Fibroblast of skin of scalp (primary cell): Measurements from ENCODE around the gene UAP1L1.

Experiments used
- DNase-seq: peaks from one replicate; pipeline ENCODE4 v3.0.0-alpha.2; 2013

Gene UAP1L1

DNA sequence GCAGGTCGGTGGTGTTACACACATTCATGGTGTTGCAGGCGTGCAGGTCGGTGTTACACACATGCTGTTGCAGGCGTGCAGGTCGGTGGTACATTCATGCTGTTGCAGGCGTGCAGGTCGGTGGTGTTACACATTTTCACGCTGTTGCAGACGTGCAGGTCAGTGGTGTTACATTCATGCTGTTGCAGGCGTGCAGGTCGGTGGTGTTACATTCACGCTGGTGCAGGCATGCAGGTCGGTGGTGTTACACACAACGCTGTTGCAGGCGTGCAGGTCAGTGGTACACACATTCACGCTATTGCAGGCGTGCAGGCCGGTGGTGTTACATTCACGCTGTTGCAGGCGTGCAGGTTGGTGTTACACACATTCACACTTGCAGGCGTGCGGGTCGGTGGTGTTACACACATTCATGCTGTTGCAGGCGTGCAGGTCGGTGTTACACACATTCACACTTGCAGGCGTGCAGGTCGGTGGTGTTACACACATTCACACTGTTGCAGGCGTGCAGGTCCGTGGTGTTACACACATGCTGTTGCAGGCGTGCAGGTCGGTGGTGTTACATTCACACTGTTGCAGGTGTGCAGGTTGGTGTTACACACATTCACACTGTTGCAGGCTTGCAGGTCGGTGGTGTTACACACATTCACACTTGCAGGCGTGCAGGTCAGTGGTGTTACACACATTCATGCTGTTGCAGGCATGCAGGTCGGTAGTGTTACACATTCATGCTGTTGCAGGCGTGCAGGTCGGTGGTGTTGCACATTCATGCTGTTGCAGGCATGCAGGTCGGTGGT lies 26.1 kb downstream of the UAP1L1 start:
- DNase-seq: no peak

DNA sequence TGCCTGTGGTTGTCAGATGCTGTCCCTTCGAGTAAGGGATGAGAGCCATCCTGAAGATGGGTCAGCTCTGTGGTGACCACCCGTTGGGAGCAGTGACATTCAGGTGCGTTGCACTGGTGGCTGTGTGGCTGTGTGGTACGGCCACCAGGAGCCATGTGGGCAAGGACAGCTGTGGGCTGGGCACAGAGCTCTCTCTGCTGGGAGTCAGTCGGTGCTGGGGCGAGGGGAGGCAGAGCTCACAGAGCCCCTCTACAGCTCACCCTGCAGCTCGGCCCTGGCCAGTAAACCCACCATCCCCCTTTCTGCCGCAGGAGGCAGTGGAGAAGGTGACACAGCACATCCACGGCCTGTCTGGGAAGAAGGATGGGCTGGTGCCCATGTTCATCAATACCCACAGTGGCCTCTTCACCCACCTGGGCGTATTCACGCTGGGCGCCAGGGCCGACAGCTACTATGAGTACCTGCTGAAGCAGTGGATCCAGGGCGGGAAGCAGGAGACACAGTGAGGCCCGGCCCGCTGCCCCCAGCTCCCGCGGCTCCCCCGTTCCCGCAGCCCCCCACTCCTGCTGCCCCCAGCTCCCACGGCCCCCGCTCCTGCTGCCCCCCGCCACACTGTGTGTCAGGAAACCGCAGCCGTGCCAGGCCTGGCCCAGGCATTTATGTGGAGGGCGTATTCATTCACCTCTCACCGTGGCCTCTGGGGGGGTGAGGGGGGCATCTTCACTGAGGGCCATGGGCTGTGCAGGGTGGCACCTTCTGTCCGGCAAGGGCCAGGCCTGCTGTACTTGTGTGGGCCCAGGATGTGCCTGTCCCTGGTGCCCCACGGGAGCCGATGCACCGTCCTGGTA lies 28.7 kb downstream of the UAP1L1 start:
- DNase-seq: no peak

DNA sequence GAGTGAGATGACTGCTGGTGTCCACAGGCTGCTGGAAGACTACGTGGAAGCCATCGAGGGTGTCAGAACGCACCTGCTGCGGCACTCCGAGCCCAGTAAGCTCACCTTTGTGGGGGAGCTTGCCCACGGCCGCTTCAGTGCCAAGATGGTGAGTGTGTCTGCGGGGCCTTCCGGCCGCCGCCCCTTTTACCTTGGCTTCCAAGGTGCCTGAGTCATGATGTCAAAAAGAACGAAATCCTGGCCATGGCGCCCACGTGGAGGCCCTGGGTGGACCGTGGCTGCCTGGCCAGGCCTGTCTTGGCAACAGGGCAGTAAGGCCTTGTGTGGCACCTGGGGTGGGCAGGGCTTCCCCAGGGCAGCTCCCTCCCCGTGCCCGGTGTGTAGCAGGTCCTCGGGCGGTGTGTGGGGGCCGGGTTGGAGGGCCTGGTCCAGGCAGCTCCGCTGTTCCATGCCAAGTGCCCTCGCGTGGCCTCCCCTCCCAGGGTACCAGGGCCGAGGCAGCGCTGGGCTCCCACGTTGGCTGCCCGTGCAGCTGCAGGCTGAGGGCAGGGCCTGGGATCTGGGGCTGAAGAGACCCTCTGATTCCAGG lies 29.4 kb downstream of the UAP1L1 start:
- DNase-seq: no peak

DNA sequence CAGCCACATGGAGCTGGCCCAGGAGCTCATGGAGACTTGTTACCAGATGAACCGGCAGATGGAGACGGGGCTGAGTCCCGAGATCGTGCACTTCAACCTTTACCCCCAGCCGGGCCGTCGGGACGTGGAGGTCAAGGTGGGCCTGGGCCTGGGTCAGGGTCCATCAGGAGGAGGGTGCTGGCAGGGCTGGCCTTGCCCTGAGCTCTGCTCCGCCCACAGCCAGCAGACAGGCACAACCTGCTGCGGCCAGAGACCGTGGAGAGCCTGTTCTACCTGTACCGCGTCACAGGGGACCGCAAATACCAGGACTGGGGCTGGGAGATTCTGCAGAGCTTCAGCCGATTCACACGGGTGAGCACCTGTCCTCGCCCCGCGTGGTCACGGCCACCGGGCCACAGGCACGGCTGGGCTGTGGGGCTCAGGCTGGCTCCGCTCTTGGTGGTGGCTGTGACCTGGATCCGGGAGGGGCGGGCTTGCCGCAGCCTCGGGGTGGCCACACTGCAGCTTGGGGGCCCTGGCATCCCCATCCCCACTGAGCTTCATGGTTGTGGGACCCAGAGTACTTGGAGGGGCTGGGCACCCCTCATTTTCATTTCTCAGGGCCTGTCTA lies 30.1 kb downstream of the UAP1L1 start:
- no peak for DNase-seq

DNA sequence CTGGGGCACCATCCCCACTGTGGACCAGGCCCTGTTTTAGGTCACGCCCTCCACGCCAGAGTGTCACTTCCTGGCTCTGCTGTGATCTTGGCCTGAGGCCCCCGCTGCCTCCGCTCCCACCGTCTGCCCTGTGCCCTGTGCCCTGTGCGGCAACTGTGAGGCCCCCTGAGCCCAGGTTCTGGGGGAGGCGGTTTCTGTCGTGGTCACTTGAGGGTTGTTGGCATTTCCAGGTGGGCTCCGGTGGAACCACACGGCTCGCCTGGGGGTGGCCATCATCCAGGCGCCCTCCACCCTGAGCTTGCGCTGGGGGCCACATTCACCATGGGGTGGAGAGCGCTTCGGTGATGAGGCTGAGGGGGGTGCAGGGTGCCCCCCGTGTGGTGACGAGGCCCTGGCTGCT lies 30.7 kb downstream of the UAP1L1 start:
- no peak for DNase-seq

DNA sequence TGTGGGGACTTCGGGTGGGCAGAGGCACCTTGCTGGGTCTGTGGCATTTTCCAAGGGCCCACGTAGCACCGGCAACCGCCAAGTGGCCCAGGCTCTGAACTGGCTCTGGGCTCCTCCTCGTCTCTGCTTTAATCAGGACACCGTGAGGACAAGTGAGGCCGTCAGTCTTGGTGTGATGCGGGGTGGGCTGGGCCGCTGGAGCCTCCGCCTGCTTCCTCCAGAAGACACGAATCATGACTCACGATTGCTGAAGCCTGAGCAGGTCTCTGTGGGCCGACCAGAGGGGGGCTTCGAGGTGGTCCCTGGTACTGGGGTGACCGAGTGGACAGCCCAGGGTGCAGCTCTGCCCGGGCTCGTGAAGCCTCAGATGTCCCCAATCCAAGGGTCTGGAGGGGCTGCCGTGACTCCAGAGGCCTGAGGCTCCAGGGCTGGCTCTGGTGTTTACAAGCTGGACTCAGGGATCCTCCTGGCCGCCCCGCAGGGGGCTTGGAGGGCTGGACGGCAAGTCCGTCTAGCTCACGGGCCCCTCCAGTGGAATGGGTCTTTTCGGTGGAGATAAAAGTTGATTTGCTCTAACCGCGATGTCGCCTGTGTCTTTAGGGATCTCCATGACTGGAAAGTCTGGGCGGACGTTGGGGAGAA lies 31.4 kb downstream of the UAP1L1 start:
- no peak for DNase-seq

DNA sequence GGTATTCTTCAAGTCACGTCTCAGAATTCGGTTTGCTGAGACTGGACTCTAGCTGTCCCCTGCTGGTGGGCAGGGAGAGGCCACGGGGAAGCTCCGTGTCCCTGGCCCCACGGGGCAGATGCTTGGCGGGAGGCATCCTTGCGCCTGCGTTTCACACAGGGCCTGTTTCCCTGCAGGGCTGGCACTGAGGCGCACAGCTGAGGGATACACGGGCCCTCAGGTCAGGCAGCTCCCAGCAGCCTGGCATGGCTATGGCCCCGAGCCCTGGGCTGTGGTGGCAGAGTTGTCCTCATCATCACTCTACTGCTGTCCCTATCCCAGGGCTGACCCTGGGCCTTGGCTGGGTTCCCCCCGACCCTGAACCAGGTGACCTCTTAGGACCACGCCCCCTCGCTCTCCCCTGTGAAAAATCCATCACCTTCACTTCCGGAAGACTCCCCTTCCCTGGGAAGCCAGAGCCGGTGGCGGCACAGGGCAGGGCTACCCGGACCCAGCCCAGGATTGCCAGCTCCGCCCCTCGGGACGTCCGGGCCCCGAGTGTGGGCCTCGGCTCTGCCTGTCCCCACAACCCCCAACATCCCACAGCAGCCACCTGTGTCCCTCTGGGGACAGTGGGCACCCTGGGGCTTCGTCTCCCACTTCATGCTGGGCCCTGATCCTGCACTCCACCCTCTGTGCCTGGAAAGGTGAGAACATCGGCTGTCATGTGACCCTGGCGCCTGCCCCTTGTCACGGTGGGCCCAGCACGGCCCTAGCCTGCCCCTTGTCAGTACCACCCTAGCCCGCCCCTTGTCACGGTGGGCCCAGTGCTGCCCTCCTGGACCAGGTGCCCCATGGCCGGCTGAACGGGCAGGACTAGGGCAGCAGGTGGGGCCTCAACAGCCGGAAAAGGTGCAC lies 32.2 kb downstream of the UAP1L1 start:
- no peak for DNase-seq

DNA sequence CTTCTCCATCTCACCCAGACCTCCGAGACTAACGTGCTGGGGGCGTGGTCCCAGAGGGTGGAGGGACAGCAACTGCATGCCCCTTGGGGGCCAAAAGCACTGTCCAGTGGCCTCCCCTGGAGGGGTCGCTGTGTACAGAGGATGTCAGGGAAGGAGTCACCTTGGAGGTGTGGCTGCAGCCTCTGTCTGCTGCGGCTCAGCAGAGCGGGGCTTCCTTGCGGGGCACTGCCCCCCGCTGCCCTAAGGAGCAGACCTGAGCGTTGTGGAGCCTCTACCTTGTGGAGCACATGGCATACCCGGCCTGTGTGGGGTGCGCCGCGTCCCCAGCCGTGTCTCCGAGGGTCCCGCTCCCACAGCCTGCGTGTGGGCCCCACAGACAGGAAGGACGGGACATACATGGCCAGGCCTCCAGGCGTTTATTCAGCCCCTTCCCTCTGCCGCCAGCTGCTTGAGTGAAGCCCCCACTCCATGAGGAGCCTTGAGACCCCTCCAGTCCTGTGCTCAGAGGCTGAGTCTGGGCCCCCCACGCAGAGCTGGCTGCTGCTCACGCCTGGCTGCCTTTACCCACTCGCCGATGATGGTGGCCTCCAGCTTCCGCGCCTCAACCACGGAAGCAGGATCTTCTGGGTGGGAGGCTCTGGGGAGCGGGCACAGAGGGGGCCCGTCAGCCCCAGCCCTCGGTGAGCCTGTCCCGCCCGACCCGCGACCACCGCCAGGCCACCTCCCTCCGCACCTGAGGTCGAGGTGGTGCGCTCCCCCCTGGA lies 33.0 kb downstream of the UAP1L1 start:
- no peak for DNase-seq

DNA sequence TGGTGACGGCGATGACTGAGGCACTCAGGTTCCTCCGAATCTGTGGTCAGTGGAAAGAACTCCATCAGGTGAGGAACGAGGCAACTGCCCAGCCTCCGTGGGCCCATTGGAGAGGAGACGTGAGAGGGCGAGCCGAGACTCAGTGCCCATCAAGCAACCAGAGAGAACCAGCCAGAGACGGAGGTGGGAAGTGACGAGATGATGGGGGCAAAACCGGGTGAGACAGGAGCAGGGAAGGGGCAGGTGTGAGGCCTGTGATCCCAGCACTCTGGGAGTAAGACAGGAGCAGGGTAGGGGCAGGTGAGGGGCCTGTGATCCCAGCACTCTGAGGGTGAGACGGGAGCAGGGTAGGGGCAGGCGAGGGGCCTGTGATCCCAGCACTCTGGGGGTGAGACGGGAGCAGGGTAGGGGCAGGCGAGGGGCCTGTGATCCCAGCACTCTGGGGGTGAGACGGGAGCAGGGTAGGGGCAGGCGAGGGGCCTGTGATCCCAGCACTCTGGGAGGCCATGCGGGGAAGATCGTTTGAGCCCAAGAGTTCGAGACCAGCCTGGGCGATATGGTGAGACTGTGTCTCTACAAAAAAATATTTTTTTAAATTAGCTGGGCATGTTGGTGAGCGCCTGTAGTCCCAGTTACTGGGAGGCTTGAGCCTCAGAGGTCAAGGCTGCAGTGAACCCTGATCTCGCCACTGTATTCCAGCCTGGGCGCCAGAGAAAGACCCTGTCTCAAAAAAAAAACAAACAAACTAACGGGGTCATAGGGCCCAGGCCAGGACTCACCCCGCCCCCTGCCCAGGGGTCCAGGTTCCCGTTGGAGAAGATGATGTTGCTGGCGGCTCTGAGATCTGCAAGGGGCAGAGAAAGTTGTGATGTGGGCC lies 33.8 kb downstream of the UAP1L1 start:
- DNase-seq: no peak

DNA sequence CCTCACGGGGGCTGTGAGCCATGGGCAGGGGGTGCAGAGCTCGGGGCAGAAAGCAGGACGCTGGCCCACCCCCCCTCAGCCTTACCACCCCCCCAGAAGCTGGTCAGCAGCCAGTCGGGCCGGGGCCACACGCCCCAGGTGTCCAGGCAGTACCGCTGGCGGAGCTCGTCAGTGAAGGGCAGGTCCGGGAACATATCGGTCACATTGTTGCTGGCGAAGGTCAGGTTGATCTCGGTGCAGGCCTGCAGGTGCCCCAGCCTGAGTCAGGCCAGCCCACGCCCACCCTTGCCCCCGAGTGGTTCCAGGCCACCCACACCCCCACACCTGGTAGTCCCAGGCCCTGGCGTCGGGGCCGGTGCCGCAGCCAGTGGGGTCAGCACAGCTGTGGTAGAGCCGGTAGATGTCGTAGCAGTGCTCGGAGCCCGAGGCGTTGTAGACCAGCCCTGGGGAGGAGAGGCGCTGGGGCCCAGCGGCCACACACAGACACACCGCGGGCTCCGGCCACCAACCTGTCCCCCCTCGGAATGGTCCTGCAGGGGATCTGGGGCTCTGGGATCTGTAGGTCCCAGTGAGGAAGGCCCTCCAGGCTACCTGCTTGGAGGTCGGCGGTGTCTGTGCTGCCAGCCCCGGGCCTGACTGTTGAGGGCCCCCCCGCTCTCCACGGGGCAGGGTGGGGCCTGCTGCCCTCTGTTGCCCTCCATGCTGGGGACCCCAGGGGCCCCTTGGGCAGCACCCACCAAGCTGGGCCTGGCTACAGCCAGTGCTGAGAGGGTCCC lies 34.7 kb downstream of the UAP1L1 start:
- no peak for DNase-seq

DNA sequence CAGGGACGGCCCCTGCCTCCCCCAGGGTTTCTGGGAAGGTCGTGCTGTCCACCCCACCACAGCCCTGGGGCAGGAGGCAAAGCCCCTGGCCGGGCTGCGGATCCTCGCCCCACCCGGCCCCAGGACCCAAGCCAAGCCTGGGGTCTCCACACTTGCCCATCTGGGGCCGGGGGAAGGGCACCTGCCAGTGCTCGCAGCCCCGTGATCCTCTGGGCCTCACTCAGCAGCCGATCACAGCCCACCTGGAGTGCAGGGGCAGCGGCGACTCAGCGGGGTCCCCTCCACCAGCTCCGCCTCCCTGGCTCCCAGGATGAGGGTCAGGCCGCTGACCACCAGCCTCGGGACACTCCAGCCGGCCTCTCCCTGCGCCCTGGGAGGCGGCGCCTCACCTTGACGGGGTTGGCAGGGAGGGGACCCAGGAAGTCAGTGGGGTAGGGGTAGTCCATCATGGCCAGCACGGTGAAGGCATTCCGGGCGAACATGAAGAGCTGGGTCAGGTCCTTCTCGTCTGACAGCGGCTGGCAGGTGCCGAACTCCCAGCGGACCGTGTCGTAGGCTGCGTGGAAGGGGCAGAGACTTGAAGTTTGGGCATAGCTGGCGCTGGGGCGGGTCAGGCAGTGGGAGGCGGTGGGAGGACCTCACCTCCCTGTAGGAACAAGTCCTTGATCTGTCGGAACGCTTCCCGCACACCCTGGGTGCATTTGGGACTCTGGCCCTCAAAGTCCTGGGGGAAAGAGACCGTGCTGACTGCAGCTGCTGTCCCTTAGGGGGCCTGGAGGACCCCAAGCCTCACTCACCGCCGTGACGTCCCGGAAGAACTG lies 35.5 kb downstream of the UAP1L1 start:
- DNase-seq: no peak

DNA sequence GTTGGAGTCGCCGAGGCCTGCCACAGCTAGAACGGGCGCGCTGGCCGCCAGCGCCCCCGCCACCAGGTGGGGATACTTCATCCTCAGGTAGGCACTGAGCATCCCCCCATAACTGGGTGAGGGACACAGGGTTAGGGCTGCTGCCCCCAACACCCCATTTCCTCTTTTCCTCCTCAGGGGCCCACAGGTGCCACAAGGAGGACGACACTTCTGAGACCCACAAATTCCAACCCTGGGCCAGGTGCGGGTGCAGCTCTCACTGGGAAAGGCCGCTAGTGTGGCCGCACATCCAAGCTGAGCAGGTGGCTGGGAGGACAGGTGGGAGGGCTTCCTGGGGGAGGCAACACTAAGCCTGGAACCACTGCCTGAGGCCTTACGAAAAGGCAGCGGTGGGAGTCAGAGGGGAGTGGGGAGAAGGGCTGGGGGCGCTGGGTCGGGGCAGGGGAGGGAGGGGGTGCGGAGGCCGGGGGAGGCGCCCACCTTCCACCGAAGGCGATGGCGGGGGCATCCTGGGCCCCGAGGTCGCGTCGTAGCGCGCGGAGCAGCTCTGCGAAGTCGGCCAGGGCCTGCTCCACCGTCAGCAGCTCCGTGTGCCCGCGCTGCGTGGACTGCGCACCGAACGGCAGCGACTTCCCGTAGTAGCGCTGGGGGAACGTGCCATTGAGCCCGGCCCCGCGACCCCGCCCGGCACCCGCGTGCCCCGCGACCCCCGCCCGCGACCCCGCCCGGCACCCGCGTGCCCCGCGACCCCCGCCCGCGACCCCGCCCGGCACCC lies 36.3 kb downstream of the UAP1L1 start:
- no peak for DNase-seq

DNA sequence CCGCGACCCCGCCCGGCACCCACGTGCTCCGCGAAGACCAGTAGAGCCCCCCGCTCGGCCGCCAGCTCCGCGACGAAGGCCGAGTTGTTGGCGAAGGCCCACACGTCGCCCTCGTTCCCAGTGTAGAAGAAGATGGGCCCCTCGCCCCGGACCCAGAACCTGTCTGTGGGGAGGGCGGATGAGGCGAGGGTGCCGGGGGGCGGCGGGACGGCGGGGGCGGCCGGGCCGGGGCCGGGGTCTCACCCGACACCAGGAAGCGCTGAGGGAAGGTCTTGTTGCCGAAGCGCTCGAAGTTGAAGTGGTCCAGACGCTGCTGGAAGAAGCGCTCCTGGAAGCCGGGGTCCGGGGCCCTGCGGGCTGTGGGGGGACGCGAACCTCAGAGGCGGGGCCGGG lies 36.9 kb downstream of the UAP1L1 start:
- DNase-seq: no peak

DNA sequence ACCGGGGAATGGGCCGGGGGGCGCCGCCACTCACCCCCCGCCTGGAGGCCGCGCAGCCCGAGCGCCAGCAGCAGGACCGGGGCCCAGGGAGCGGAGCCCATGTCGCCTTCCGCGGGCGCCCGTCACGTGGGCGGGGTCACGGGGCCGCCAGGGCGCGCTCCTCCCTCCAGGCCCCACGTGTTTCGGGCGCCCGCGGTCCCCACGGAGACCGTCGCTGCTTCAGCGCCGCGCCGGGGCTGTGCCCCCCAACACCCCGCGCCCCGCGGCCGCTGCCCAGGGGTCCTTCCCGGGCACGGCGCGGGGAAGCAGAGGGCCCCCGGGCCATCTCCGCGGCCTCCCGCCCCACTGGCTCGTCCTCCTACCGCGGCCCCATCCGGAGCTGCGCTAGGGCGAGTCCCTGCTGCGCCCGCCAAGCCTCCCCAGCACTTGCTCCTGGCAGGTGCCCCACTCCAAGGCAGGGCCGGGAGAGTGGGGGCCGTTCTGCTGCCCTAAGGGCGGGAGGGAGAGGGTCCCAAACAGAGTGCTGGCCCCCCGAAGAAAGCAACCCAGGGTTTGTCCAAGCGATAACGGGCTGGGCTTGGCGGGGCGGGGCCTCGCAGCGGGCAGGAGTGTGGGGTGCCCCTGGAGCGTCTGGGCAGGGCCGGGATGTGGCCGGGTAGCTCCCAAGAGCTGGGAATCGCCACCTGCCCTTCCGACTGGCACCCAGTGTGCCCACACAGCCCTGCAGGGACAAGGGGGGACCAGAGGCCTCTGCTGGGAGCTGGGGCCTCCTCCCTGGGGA lies 37.5 kb downstream of the UAP1L1 start, which contains the start of gene DPP7:
Gene DPP7, minus strand, starts transcription at position 121 of the 781 bp plus-strand sequence. Its CDS starts 20 bp downstream, at position 101.
- DNase-seq: peak; percentile 54

DNA sequence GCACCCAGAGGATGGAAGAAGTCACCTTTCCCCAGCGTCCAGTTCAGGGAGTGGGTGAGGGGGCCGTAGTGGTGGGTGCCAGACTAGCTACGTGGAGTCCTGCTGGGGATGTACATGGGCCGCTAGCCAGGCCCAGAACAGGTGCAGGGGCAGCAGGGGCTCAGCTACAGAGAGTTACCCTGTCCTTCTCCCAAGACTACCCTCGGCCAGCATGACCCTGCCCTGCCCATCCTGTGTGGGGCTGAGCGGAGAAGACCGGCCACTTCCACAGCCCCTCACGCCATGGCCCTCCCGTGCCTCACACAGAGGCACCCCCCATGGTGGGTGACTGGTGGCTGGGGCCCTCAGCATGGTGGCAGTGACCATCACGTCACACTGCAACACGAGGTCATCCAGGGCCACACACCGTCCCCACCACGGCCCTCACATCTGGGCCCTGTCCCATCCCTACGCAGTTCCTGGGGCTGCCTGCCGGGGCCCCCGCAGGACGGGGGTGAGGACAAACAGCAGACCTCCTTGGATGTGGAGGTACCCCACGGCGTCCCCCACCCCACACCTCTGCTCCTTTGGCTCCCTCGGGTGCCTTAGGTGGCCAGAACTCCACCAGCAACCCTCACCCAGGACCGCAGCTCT lies 38.2 kb downstream of the UAP1L1 start:
- no peak for DNase-seq
